Mesodermal cell (in vitro differentiated cells): ENCODE measurements around the gene ZNF248.

Experiments used
- H3K27ac ChIP-seq: 2 replicates; pipeline ENCODE4 v1.7.0; 2013; ENCODE audit warnings: mild to moderate bottlenecking, low read depth, low read length, moderate library complexity; ENCODE audit not compliant: severe bottlenecking
- H3K36me3 ChIP-seq: 2 replicates; pipeline ENCODE4 v1.7.1; 2013; ENCODE audit warnings: mild to moderate bottlenecking, low read length, moderate library complexity; ENCODE audit not compliant: control insufficient read depth, insufficient read depth
- H3K4me1 ChIP-seq: one replicate; pipeline ENCODE4 v1.7.1; 2013; ENCODE audit warnings: mild to moderate bottlenecking, low read length; ENCODE audit not compliant: insufficient read depth, control insufficient read depth, poor library complexity, severe bottlenecking
- H3K4me3 ChIP-seq: 2 replicates; pipeline ENCODE4 v1.7.0; 2013; ENCODE audit warnings: low read length, control low read depth, mild to moderate bottlenecking; ENCODE audit not compliant: insufficient read depth, poor library complexity, severe bottlenecking; ENCODE audit errors: extremely low read depth
- H3K9me3 ChIP-seq: 2 replicates; pipeline ENCODE4 v1.7.1; 2013; ENCODE audit warnings: mild to moderate bottlenecking, low read length, moderate library complexity; ENCODE audit not compliant: control insufficient read depth
- WGBS, 2 experiments: methylation state at CpG; one replicate each; pipeline ENCODE4 v1.1.5; 2013; ENCODE audit warnings: missing lambda C conversion rate in 2 of 2; ENCODE audit not compliant: insufficient coverage in 2 of 2; 5-methylcytosine and 5-hydroxymethylcytosine counted together

Gene ZNF248

DNA sequence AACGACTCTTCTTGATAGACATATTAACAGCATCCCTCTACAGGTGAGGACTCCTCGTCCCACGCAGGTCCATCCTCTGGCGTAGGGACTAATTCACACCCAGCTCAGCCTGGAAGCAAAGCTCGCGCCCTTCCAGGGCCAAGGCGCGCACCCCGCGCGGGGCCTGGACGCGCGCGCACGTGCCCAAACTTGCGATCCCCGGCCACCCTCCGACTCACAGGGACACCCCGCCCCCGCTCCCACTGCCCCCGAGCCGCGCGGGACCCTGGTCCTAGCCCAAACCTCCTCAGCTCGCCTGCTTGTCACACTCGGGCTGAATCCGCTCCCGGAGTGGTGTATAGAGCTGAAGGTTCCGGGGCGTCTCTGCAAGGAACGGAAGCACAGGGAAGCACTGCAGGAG lies 76.9 kb downstream of the ZNF248 start:
- Histone ChIP-seq H3K4me3 (no peak overlapping the region), H3K36me3 (no peaks in the 10 kb centered on the region), H3K4me1 (no peaks in the 10 kb centered on the region), H3K9me3 (peaks cover 40% of the 10 kb centered on the region), H3K27ac (no peak overlapping the region)
- 91 to 93% methylated on average over 32 of the region's 32 CpGs for WGBS, 2 experiments

DNA sequence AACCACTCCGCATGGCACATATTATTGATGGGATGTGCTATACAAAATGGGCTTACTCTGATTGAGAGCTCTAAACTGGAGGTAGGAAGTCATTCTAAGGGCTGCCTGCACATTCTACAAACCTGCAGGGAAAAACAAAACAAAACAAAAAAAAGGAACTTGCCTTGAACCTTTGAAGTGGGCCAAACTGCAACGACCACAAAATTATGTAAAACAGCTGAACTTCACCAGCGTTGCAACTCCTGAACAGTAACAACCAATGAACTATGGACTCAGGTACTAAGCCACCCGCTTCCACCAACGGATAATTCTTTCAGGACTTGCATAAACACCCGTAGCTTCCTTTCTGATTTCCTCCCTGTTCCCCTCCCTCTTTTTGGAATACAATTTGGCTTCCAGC lies 80.4 kb downstream of the ZNF248 start:
- Histone ChIP-seq H3K4me1 (no peaks in the 10 kb centered on the region), H3K27ac (no peak overlapping the region), H3K4me3 (no peak overlapping the region), H3K36me3 (no peaks in the 10 kb centered on the region), H3K9me3 (peaks cover 43% of the 10 kb centered on the region)
- 72 to 85% methylated on average over 5 to 6 of the region's 6 CpGs for WGBS, 2 experiments

GRCh38 chr10:37775612-37776011 lies 81.8 kb downstream of the ZNF248 start:
- Histone ChIP-seq H3K36me3 (no peaks in the 10 kb centered on the region), H3K9me3 (peaks cover 44% of the 10 kb centered on the region), H3K4me1 (no peaks in the 10 kb centered on the region), H3K4me3 (no peak overlapping the region), H3K27ac (no peak overlapping the region)
- WGBS, 2 experiments = no CpG with 5 or more reads among the region's 1 CpG

- Histone ChIP-seq H3K27ac (no peak overlapping the region), H3K36me3 (no peaks in the 10 kb centered on the region), H3K4me1 (no peaks in the 10 kb centered on the region), H3K9me3 (peaks cover 44% of the 10 kb centered on the region), H3K4me3 (no peak overlapping the region)
- 56 to 77% methylated on average over 4 to 5 of the region's 5 CpGs for WGBS, 2 experiments
Observed at GRCh38 chr10:37774351-37774750, 83.1 kb downstream of the ZNF248 start.

GRCh38 chr10:37765216-37765615 lies 92.2 kb downstream of the ZNF248 start:
- WGBS, 2 experiments = no CpG with 5 or more reads among the region's 1 CpG

DNA sequence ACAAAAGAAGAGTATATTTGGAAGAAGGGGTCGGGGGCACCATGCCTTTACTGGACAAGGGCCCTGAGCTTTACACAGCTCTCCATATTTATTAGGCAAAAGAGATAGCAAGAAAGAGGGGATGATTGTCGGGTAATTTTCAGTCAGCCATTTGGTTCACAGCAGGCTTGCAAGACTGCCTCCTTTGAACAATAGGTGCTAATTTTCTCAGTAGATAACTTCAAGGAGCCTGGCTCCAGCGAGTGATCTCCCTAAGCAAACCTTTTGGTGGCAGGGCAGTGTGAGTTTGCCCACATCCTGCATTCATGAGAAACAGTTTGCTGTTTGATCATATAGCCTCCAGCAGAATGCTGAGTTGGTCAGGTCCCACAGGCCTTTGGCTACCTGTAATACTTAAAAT lies 94.3 kb downstream of the ZNF248 start:
- 32 to 42% methylated on average over 3 of the region's 3 CpGs for WGBS, 2 experiments
- Histone ChIP-seq H3K4me1 (no peaks in the 10 kb centered on the region), H3K36me3 (no peaks in the 10 kb centered on the region), H3K4me3 (no peak overlapping the region), H3K9me3 (peaks cover 26% of the 10 kb centered on the region), H3K27ac (no peak overlapping the region)

More at GRCh38 chr10:37765216-37765615, 92.2 kb downstream of the ZNF248 start:
- Histone ChIP-seq H3K4me3 (no peak overlapping the region), H3K4me1 (no peaks in the 10 kb centered on the region), H3K36me3 (no peaks in the 10 kb centered on the region), H3K27ac (no peak overlapping the region), H3K9me3 (peaks cover 26% of the 10 kb centered on the region)

DNA sequence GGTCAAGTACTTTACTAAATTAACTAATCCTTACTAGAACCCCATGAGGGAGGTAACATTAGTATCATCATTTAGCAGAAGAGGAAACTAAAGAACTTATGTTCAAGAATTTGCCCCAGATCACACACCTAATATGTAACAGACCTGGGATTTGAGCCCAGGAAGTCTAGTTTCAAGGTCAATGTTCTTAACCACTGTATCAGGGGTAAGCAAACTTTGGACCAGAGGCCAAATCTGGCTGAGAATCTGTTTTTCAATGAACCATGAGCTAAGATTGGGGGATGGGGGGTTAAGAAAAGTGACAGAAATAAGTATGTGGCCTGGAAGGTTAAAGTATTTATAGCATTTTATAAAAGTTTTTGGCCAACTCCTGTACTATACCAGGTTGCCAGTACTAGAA lies 95.1 kb downstream of the ZNF248 start:
- H3K4me3 ChIP-seq = no peak overlapping the region
- H3K4me1 ChIP-seq = no peaks in the 10 kb centered on the region
- H3K9me3 ChIP-seq = peaks cover 33% of the 10 kb centered on the region
- no peaks in the 10 kb centered on the region for H3K36me3 ChIP-seq
- H3K27ac ChIP-seq = no peak overlapping the region

DNA sequence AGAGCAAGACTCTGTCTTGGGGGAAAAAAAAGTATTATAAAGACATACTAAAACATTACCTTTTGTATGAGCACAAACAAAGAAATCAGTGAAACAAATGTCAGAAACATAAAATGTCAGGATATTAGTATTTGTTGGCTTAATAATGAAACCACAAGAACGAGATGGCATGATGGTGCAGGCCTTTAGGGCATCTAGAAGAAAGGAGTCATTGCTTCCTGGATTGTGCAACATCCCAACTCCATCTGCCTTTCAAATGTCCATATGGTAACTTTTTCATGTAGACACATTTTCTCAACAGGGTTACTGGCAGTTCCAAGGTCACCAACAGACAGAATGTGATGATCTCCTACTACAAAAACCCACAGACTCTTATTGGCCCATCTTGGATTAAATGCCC lies 96.6 kb downstream of the ZNF248 start:
- H3K4me1 ChIP-seq = no peaks in the 10 kb centered on the region
- peaks cover 36% of the 10 kb centered on the region for H3K9me3 ChIP-seq
- H3K27ac ChIP-seq = no peak overlapping the region
- no peak overlapping the region for H3K4me3 ChIP-seq
- no peaks in the 10 kb centered on the region for H3K36me3 ChIP-seq
- 25 to 60% methylated on average over 1 of the region's 1 CpG for WGBS, 2 experiments

GRCh38 chr10:37758074-37758473 lies 99.3 kb downstream of the ZNF248 start:
- H3K4me3 ChIP-seq = no peak overlapping the region
- H3K36me3 ChIP-seq = no peaks in the 10 kb centered on the region

GRCh38 chr10:37754538-37755323 lies 102.7 kb downstream of the ZNF248 start:
- Histone ChIP-seq H3K9me3 (peaks cover 35% of the 10 kb centered on the region), H3K4me1 (no peaks in the 10 kb centered on the region), H3K27ac (no peak overlapping the region), H3K4me3 (no peak overlapping the region), H3K36me3 (no peaks in the 10 kb centered on the region)
- WGBS, 2 experiments = 18 to 24% methylated on average over 2 of the region's 2 CpGs

More at GRCh38 chr10:37758074-37758473, 99.3 kb downstream of the ZNF248 start:
- Histone ChIP-seq H3K27ac (no peak overlapping the region), H3K9me3 (peaks cover 31% of the 10 kb centered on the region), H3K4me1 (no peaks in the 10 kb centered on the region)

DNA sequence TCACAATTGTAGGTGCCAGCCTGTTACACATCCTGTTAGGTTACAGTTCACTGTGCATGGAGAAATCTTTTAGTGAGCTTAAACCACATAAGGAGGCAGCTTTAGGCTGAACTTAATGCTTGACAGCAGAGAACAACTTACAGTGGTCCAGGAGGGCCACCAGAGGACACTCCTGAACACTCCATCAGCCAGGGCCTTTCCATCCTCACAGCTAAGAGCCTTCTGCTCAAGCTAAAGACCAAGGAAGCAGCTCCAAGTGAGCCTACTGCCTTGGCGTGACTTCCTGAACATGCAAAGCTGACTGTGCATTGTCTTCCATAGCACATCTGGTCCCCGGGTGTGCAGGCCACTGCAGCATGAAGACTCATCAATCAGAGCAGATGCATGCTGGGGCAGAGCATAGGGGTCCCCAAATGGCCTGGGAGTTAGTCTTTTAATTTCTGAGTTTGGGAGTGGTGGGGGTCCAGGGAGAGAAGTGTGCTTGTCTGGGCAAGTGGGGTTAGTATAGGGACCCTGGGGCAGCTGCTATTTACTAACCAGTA lies 105.0 kb downstream of the ZNF248 start:
- WGBS, 2 experiments = 76 to 78% methylated on average over 2 of the region's 2 CpGs
- Histone ChIP-seq H3K9me3 (peaks cover 45% of the 10 kb centered on the region), H3K4me3 (no peak overlapping the region), H3K27ac (no peak overlapping the region), H3K4me1 (no peaks in the 10 kb centered on the region), H3K36me3 (no peaks in the 10 kb centered on the region)
